ENCODE data around the gene EBLN2. TPM values are rescaled to one million over a fixed set of nuclear protein-coding genes. Genes with fewer than 3 reads are reported as not detected.

The EBLN2 gene
- total and polyA plus RNA-seq, 9 of the 15 experiments (the other 6 are each of a cell fraction or from before 2014, with no cell fraction given), result 0.39 to 4.6 (median 2.2) TPM

- 0 out of 2 replicates have a peak, but pooled peaks have one; percentile 33 for TF ChIP-seq ZBTB2 (IDR thresholded peaks at IDR 0.05)
- TF ChIP-seq DPF2 (IDR thresholded peaks at IDR 0.05), result peak; percentile 82
- no peak for TF ChIP-seq NCOA2 (IDR thresholded peaks at IDR 0.05; ENCODE audit: partially characterized antibody in 2 of 2)
- no peak for TF ChIP-seq MCM3 (IDR thresholded peaks at IDR 0.05)
- no peak for TF ChIP-seq ZBTB17 (CRISPR knock-in tag; IDR thresholded peaks at IDR 0.05)
- TF ChIP-seq HDAC2 (IDR thresholded peaks at IDR 0.05), result 0 out of 2 replicates have a peak, but pooled peaks have one; percentile 21
- TF ChIP-seq TRIM24 (IDR thresholded peaks at IDR 0.05), result peak in 1 of 2 experiments; percentile 59; a peak in 1 of 4 replicates
- peak; percentile 49 for TF ChIP-seq EGR1 (conservative IDR thresholded peaks at IDR 0.05)
- TF ChIP-seq GABPB1 (CRISPR knock-in tag; IDR thresholded peaks at IDR 0.05), result 0 out of 2 replicates have a peak, but pooled peaks have one; percentile 38
- no peak for TF ChIP-seq CHD4 (IDR thresholded peaks at IDR 0.05; ENCODE audit: insufficient read depth, insufficient replicate concordance, low read depth, low read length, poor library complexity, severe bottlenecking)
Measured at GRCh38 chr3:73073091-73073707, 11.7 kb downstream of the EBLN2 start (continued).

GRCh38 chr3:73074781-73075180, 13.3 kb downstream of the EBLN2 start:
- intact Hi-C loops (cut with micrococcal nuclease), result loop anchor here (5.0 to 10.0 kb wide), 2 partner anchors 137 to 230 kb away; partner anchors contain the start of gene SHQ1
- Histone ChIP-seq H3K27me3 (ENCODE audit: control insufficient read depth in 2 of 2, insufficient read depth in 2 of 2, low read length in 2 of 2) (no peaks in the 10 kb centered on the region), H3K36me3 (ENCODE audit: control insufficient read depth, insufficient read depth, low read length) (no peaks in the 10 kb centered on the region), H3K4me1 (replicated peaks in 1 of 2; ENCODE audit: control insufficient read depth in 2 of 2, insufficient read depth in 2 of 2, low read length in 2 of 2) (peaks cover 4 to 12% of the 10 kb centered on the region in 2 experiments; a peak in 4 of 5 replicates), H2AFZ (ENCODE audit: low read depth, low read length) (no peak overlapping the region), H3K9ac (ENCODE audit: insufficient read depth in 1 of 2, low read depth in 2 of 2, low read length in 2 of 2) (no peak overlapping the region), H3K27ac (ENCODE audit: extremely low read depth, low read depth, low read length) (no peak overlapping the region), H3K79me2 (ENCODE audit: control insufficient read depth, insufficient read depth, low read length) (no peaks in the 10 kb centered on the region), H4K20me1 (replicated peaks; ENCODE audit: control insufficient read depth, insufficient read depth, low read length) (no peaks in the 10 kb centered on the region), H3K9me1 (ENCODE audit: control insufficient read depth, insufficient read depth, low read length) (no peaks in the 10 kb centered on the region), H3K4me3 (no peak overlapping the region), H3K4me2 (ENCODE audit: insufficient read depth, low read length) (no peak overlapping the region), H3K9me3 (replicated peaks; ENCODE audit: control insufficient read depth, insufficient read depth, low read depth, low read length) (no peaks in the 10 kb centered on the region)
- no TSS peak for BruUV-seq (replicated peaks)
- FAIRE-seq, result no peak
- in situ Hi-C loops (cut with MboI), result loop anchor here (10.0 to 25.0 kb wide), 2 partner anchors 140 to 1362 kb away; no protein-coding TSS in a partner anchor
- DNase-seq (ENCODE audit: extremely low read depth in 1 of 4, low spot score in 3 of 4), result no peak
- 67% methylated on average over 8 of the region's 8 CpGs for WGBS (ENCODE audit: insufficient coverage, low coverage, missing lambda C conversion rate)
- CTCF ChIA-PET (ENCODE audit: low intra/inter-chr PET ratio), result no interaction called here
- POLR2A ChIA-PET, result no interaction called here
- ATAC-seq, result no peak
- TF ChIP-seq CLOCK (CRISPR knock-in tag; IDR thresholded peaks at IDR 0.05; ENCODE audit: borderline replicate concordance), result no peak
- no peak for TF ChIP-seq ZNF140 (CRISPR knock-in tag; IDR thresholded peaks at IDR 0.05)
- TF ChIP-seq GABPB2 (CRISPR knock-in tag; conservative IDR thresholded peaks at IDR 0.05), result no peak
- no peak for TF ChIP-seq GMEB1 (CRISPR knock-in tag; IDR thresholded peaks at IDR 0.05)
- no peak for TF ChIP-seq IFI16 (CRISPR knock-in tag; IDR thresholded peaks at IDR 0.05)

Measured in K562 (cell line).